Ramos (cell line): Measurements from ENCODE around the gene USP36.
"Not testable (repeated sequence)": the region's sequence is repeated elsewhere in the genome, so short reads cannot be mapped to it uniquely, and the experiment has no call there.

Experiments
- in situ Hi-C: fragments of 300-500 bp; cut with MboI; formaldehyde crosslinking; loops from one replicate; pipeline ENCODE4 v1.14.3; 2022; ENCODE audit warnings: low sequenced_read_pairs; ENCODE audit not compliant: unreplicated experiment

Gene USP36

GRCh38 chr17:78840780-78841611 is at the start of gene USP36:
USP36 (minus strand) TSS chr17:78840814; CDS start chr17:78836363, 4,451 bp downstream.
- in situ Hi-C loops: no loop called here

GRCh38 chr17:78890096-78890495 is 49.5 kb upstream of the USP36 start:
- in situ Hi-C loops: not testable (repeated sequence)

- in situ Hi-C loops: no loop called here
Observed at GRCh38 chr17:78889531-78889930, 48.9 kb upstream of the USP36 start.

GRCh38 chr17:78888941-78889518 is 48.4 kb upstream of the USP36 start:
- in situ Hi-C loops: no loop called here

GRCh38 chr17:78886954-78887353 is 46.3 kb upstream of the USP36 start:
- in situ Hi-C loops: no loop called here

GRCh38 chr17:78885956-78886355 is 45.3 kb upstream of the USP36 start:
- in situ Hi-C loops: no loop called here

GRCh38 chr17:78884876-78885667 is 44.5 kb upstream of the USP36 start:
- in situ Hi-C loops: no loop called here

GRCh38 chr17:78884148-78884825 is 43.7 kb upstream of the USP36 start:
- in situ Hi-C loops: no loop called here

- in situ Hi-C loops: no loop called here
Observed at GRCh38 chr17:78883533-78884131, 43.0 kb upstream of the USP36 start.

- in situ Hi-C loops: no loop called here
Observed at GRCh38 chr17:78883089-78883532, 42.5 kb upstream of the USP36 start.

GRCh38 chr17:78882540-78883088 is 42.0 kb upstream of the USP36 start:
- in situ Hi-C loops: no loop called here

GRCh38 chr17:78879635-78880186 is 39.1 kb upstream of the USP36 start:
- in situ Hi-C loops: no loop called here

GRCh38 chr17:78878871-78879527 is 38.4 kb upstream of the USP36 start:
- in situ Hi-C loops: no loop called here

GRCh38 chr17:78878261-78878660 is 37.6 kb upstream of the USP36 start:
- in situ Hi-C loops: no loop called here

GRCh38 chr17:78876954-78877517 is 36.4 kb upstream of the USP36 start:
- in situ Hi-C loops: not testable (repeated sequence)

- in situ Hi-C loops: no loop called here
Observed at GRCh38 chr17:78876094-78876597, 35.5 kb upstream of the USP36 start.

- in situ Hi-C loops: no loop called here
Observed at GRCh38 chr17:78875363-78876093, 34.9 kb upstream of the USP36 start.
